Measurements from ENCODE around the gene VIPAS39.

The VIPAS39 gene

GRCh38 chr14:77455966-77456640 is 1.3 kb downstream of the VIPAS39 start:
- Histone ChIP-seq H3K4me3 (ENCODE audit: low read depth, low read length) (no peak overlapping the region), H3K27me3 (ENCODE audit: insufficient read depth, low read depth, severe bottlenecking) (no peaks in the 10 kb centered on the region), H3K36me3 (peaks cover 17% of the 10 kb centered on the region), H3K27ac (no peak overlapping the region), H3K9me3 (ENCODE audit: severe bottlenecking) (no peaks in the 10 kb centered on the region)
- no peak for DNase-seq
- no peak for TF ChIP-seq CTCF (IDR thresholded peaks at IDR 0.05; ENCODE audit: low read depth, low read length)

GRCh38 chr14:77442196-77442595 is 15.2 kb downstream of the VIPAS39 start:
- H3K9me3 ChIP-seq (ENCODE audit: severe bottlenecking): no peaks in the 10 kb centered on the region
- no peaks in the 10 kb centered on the region for H3K27me3 ChIP-seq (ENCODE audit: insufficient read depth, low read depth, severe bottlenecking)
- no peak overlapping the region for H3K27ac ChIP-seq
- no peak for TF ChIP-seq CTCF (IDR thresholded peaks at IDR 0.05; ENCODE audit: low read depth, low read length)
- no peak overlapping the region for H3K4me3 ChIP-seq (ENCODE audit: low read depth, low read length)
- no peak for DNase-seq
- H3K36me3 ChIP-seq: peaks cover 7% of the 10 kb centered on the region; the same call in 1 of the 2 replicates

- no peak for TF ChIP-seq CTCF (IDR thresholded peaks at IDR 0.05; ENCODE audit: low read depth, low read length)
- H3K4me3 ChIP-seq (ENCODE audit: low read depth, low read length): no peak overlapping the region
- no peaks in the 10 kb centered on the region for H3K9me3 ChIP-seq (ENCODE audit: severe bottlenecking)
- H3K36me3 ChIP-seq: peaks cover 7% of the 10 kb centered on the region; the same call in 1 of the 2 replicates
- no peak for DNase-seq
- no peak overlapping the region for H3K27ac ChIP-seq
- no peaks in the 10 kb centered on the region for H3K27me3 ChIP-seq (ENCODE audit: insufficient read depth, low read depth, severe bottlenecking)
Observed at GRCh38 chr14:77439861-77440260, 17.5 kb downstream of the VIPAS39 start.

GRCh38 chr14:77438596-77438995 is 18.8 kb downstream of the VIPAS39 start:
- DNase-seq: no peak
- TF ChIP-seq CTCF (IDR thresholded peaks at IDR 0.05; ENCODE audit: low read depth, low read length): no peak
- no peaks in the 10 kb centered on the region for H3K27me3 ChIP-seq (ENCODE audit: insufficient read depth, low read depth, severe bottlenecking)
- H3K27ac ChIP-seq: no peak overlapping the region
- H3K36me3 ChIP-seq: peaks cover 12% of the 10 kb centered on the region
- no peak overlapping the region for H3K4me3 ChIP-seq (ENCODE audit: low read depth, low read length)
- no peaks in the 10 kb centered on the region for H3K9me3 ChIP-seq (ENCODE audit: severe bottlenecking)

GRCh38 chr14:77436042-77436441 is 21.4 kb downstream of the VIPAS39 start:
- no peak overlapping the region for H3K27ac ChIP-seq
- TF ChIP-seq CTCF (IDR thresholded peaks at IDR 0.05; ENCODE audit: low read depth, low read length): no peak
- peaks cover 12% of the 10 kb centered on the region for H3K36me3 ChIP-seq
- DNase-seq: no peak
- H3K4me3 ChIP-seq (ENCODE audit: low read depth, low read length): no peak overlapping the region
- H3K9me3 ChIP-seq (ENCODE audit: severe bottlenecking): no peaks in the 10 kb centered on the region
- H3K27me3 ChIP-seq (ENCODE audit: insufficient read depth, low read depth, severe bottlenecking): no peaks in the 10 kb centered on the region

- no peak for DNase-seq
- no peaks in the 10 kb centered on the region for H3K27me3 ChIP-seq (ENCODE audit: insufficient read depth, low read depth, severe bottlenecking)
- H3K9me3 ChIP-seq (ENCODE audit: severe bottlenecking): no peaks in the 10 kb centered on the region
- H3K36me3 ChIP-seq: peaks cover 9% of the 10 kb centered on the region
- no peak for TF ChIP-seq CTCF (IDR thresholded peaks at IDR 0.05; ENCODE audit: low read depth, low read length)
- no peak overlapping the region for H3K27ac ChIP-seq
- no peak overlapping the region for H3K4me3 ChIP-seq (ENCODE audit: low read depth, low read length)
Observed at GRCh38 chr14:77426396-77426795, 31.0 kb downstream of the VIPAS39 start.

All from WERI-Rb-1 (cell line).